ENCODE measurements around the gene TERT. TPM values are rescaled to one million over a fixed set of nuclear protein-coding genes. Genes with fewer than 3 reads are reported as not detected.

The TERT gene
- total RNA-seq, 2 donors from 2014 or later: 0.72 to 13.7 TPM

- no peak overlapping the region for H3K27ac ChIP-seq
- intact Hi-C loops (cut with DNase I): no loop called here
- H3K27me3 ChIP-seq: peaks cover 6% of the 10 kb centered on the region
- H3K9me3 ChIP-seq: no peaks in the 10 kb centered on the region
- no peaks in the 10 kb centered on the region for H3K36me3 ChIP-seq
- H3K4me3 ChIP-seq: no peak overlapping the region
- H3K9ac ChIP-seq (ENCODE audit: low read depth in 2 of 2, low read length in 2 of 2): no peak overlapping the region
- no peak for DNase-seq
- H3K4me1 ChIP-seq: no peaks in the 10 kb centered on the region
- TF ChIP-seq CTCF (IDR thresholded peaks at IDR 0.05): no peak
Observed at GRCh38 chr5:1206521-1207412, 88.1 kb downstream of the TERT start.

GRCh38 chr5:1205255-1206180, 89.3 kb downstream of the TERT start:
- no peak for DNase-seq
- intact Hi-C loops (cut with DNase I): no loop called here
- Histone ChIP-seq H3K27ac (no peak overlapping the region), H3K4me1 (no peaks in the 10 kb centered on the region), H3K9ac (ENCODE audit: low read depth in 2 of 2, low read length in 2 of 2) (no peak overlapping the region), H3K36me3 (no peaks in the 10 kb centered on the region), H3K4me3 (no peak overlapping the region), H3K9me3 (no peaks in the 10 kb centered on the region), H3K27me3 (peaks cover 8% of the 10 kb centered on the region)
- TF ChIP-seq CTCF (IDR thresholded peaks at IDR 0.05): no peak

- Histone ChIP-seq H3K27me3 (peaks cover 12% of the 10 kb centered on the region), H3K4me3 (no peak overlapping the region), H3K9ac (ENCODE audit: low read depth in 2 of 2, low read length in 2 of 2) (no peak overlapping the region), H3K27ac (no peak overlapping the region), H3K36me3 (no peaks in the 10 kb centered on the region), H3K4me1 (no peaks in the 10 kb centered on the region), H3K9me3 (no peaks in the 10 kb centered on the region)
- TF ChIP-seq CTCF (IDR thresholded peaks at IDR 0.05): no peak
- intact Hi-C loops (cut with DNase I): no loop called here
- DNase-seq: no peak
Observed at GRCh38 chr5:1204693-1205242, 90.1 kb downstream of the TERT start.

GRCh38 chr5:1203968-1204692, 90.7 kb downstream of the TERT start:
- no peak overlapping the region for H3K27ac ChIP-seq

More at GRCh38 chr5:1203968-1204692, 90.7 kb downstream of the TERT start:
- H3K4me3 ChIP-seq: peak overlapping the region; percentile 15
- no peak overlapping the region for H3K9ac ChIP-seq (ENCODE audit: low read depth in 2 of 2, low read length in 2 of 2)
- no peaks in the 10 kb centered on the region for H3K36me3 ChIP-seq
- no peaks in the 10 kb centered on the region for H3K4me1 ChIP-seq
- no peaks in the 10 kb centered on the region for H3K9me3 ChIP-seq
- H3K27me3 ChIP-seq: peaks cover 12% of the 10 kb centered on the region
- intact Hi-C loops (cut with DNase I): no loop called here
- DNase-seq: no peak
- no peak for TF ChIP-seq CTCF (IDR thresholded peaks at IDR 0.05)
